Left forelimb (tissue), 1 donor: ENCODE data around the gene IL34.
A peak's percentile ranks its signal among the peaks of the same experiment; 100 is the strongest.
"Not testable (repeated sequence)": the region's sequence is repeated elsewhere in the genome, so short reads cannot be mapped to it uniquely, and the experiment has no call there.

ENCODE experiments used
- DNase-seq: peaks from one replicate; pipeline ENCODE4 v3.0.0-alpha.2; 2018; ENCODE audit warnings: low spot score

IL34 gene

GRCh38 chr16:70646260-70647241 lies at the start of gene IL34:
Gene IL34, plus strand, starts transcription at chr16:70646559. Its CDS starts 389 bp downstream, at chr16:70646948.
- DNase-seq, result peak; percentile 69

DNA sequence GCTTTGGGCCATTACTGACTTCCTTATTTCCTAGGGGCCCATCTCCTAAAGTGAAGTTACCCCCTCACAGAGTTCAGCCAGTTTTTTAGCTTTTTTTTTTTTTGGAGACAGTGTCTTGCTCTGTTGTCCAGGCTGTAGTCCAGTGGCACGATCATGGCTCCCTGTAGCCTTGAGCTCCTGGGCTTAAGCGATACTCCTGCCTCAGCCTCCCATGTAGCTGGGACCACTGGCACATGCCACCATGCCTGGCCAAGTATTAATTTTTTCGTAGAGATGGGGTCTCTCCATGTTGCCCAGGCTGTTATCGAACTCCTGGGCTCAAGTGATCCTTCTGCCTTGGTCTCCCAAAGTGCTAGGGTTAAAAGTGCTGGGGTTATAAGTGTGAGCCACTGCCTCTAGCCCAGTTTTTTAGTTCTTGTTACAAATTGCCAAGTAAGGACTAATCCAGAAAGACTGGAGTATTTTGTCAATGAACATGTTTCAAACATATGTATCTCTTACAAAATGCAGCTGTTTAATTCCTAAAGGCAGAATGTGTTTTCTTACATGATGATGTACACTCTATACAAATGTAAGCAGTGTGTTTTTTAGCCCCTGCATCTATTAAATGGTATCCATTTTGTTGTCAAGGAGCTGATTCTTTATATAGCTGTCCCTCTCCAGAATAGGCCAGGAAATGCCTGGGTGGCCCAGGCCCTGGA lies 49.1 kb upstream of the IL34 start:
- DNase-seq, result no peak

DNA sequence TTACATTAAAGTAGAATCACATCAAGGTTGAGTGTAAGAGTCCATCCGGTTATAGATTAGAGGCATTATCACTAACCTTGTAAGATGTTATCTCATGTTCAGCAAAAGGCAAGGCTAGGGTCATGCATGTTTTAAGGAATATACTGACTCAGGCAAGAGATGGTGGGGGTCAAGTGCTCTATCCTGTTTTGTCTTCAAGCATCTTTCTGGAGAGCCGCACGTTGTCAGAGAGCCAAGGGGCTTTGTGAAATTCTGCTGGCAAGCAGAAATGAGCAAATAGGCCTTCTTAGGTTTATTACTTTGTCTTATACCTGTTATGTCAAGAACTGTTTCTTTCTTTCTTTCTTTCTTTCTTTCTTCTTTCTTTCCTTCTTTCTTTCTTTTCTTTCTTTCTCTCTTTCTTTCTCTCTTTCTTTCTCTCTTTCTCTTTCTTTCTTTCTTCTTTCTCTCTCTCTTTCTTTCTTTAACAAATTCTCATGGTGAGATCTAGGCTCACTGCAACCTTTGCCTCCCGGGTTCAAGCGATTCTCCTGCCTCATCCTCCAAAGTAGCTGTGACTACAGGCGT lies 47.3 kb upstream of the IL34 start:
- DNase-seq, result no peak

DNA sequence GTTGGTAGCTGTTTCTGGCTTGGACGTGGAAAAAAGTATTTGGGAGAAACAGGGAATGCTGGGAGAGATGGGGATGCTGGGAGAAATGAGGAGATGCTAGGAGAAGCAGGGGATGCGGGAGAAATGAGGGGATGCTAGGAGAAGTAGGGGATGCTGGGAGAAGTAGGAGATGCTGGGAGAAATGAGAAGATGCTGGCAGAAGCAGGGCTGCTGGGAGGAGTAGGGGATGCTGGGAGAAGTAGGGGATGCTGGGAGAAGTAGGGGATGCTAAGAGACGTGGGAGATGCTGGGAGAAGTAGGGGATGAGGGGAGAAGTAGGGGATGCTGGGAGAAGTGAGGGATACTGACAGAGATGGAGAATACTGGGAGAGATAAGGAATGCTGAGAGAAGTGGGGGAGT lies 45.6 kb upstream of the IL34 start:
- DNase-seq, result no peak

GRCh38 chr16:70601576-70602575 lies 44.5 kb upstream of the IL34 start:
- DNase-seq, result no peak

GRCh38 chr16:70602831-70603230 lies 43.5 kb upstream of the IL34 start:
- DNase-seq, result no peak

- no peak for DNase-seq
Measured at GRCh38 chr16:70604407-70605282, 41.7 kb upstream of the IL34 start.

- DNase-seq, result no peak
Measured at GRCh38 chr16:70605283-70605657, 41.1 kb upstream of the IL34 start.

DNA sequence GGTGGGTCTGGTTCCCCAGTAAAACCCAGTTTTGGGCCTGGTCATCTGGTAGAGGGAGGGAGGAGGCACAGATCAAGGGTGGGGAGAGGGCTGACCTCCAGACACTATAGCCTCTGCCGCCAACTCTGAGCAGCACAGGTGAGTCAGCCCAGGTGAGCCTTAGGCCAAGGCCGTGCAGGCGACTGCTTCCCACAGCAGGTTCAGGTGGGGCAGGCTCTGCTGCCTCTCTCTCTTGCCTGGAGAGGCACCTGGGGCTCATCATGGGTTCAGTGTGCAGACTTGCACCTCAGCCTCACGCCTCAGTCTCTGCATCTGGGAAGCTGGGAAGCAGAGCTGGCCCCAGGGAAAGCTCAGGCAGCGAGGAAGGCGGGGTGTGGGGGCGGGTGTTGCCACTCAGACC lies 37.8 kb upstream of the IL34 start:
- DNase-seq, result no peak

- no peak for DNase-seq
Measured at GRCh38 chr16:70610273-70611223, 35.8 kb upstream of the IL34 start.

- no peak for DNase-seq
Measured at GRCh38 chr16:70611224-70611598, 35.1 kb upstream of the IL34 start.

DNA sequence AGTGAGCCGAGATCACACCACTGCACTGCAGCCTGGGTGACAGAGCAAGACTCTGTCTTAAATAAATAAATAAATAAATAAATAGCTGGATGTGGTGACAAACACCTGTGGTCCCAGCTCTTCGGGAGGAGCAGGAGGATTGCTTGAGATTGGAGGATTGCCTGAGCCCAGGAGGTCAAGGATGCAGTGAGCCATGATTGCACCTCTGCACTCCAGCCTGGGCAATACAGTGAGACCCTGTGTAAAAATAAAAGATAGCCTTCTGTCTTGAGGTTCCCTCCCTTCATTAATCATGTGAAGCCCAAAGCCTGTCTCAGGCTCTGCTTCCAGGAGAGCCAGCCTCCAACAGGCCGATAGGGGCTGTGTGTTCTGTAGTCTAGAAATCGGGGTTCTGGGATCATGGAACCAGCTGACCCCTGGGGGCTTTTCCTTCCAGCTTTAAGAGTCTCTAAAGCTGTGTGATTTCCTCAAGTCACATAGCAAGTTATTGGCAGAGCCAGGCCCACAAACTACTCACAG lies 34.5 kb upstream of the IL34 start:
- no peak for DNase-seq

- no peak for DNase-seq
Measured at GRCh38 chr16:70612931-70613330, 33.4 kb upstream of the IL34 start.

DNA sequence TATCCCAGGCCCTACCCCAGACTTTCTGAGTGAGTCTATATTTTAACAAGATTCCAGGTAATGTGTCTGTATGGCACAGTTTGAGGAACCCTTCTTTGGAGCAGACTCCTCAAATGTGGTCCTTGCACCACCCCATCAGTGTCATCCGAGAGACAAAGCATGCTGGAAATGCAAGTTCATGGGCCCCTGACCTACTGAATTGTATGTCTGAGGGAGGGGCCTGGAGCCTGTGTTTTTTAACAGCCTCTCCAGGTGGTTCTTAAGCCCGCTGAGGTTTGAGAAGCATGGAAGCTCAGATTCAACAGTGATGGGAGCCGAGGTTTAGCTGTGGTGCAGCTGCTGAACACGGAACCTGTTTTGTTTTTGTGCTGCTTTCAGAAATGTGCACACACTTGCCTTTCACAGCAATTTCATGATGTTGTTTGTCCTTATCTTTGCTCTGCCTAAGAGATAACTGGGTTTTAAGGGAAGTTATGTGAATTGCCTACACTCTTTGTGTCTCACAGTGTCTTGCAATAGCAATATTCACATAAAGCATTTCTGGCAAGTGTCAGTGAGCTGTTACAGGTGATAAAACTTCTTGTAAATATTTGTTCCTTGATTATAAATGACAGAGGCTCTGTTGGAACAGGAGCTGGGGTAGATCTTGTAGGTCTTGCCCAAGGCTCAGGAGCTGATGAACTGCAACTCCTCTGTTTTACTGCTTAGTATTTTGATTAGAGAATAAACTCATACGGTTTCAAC lies 32.0 kb upstream of the IL34 start:
- DNase-seq, result no peak

GRCh38 chr16:70615945-70616344 lies 30.4 kb upstream of the IL34 start:
- no peak for DNase-seq

GRCh38 chr16:70621864-70622263 lies 24.5 kb upstream of the IL34 start:
- not testable (repeated sequence) for DNase-seq

GRCh38 chr16:70627696-70628095 lies 18.7 kb upstream of the IL34 start:
- no peak for DNase-seq

DNA sequence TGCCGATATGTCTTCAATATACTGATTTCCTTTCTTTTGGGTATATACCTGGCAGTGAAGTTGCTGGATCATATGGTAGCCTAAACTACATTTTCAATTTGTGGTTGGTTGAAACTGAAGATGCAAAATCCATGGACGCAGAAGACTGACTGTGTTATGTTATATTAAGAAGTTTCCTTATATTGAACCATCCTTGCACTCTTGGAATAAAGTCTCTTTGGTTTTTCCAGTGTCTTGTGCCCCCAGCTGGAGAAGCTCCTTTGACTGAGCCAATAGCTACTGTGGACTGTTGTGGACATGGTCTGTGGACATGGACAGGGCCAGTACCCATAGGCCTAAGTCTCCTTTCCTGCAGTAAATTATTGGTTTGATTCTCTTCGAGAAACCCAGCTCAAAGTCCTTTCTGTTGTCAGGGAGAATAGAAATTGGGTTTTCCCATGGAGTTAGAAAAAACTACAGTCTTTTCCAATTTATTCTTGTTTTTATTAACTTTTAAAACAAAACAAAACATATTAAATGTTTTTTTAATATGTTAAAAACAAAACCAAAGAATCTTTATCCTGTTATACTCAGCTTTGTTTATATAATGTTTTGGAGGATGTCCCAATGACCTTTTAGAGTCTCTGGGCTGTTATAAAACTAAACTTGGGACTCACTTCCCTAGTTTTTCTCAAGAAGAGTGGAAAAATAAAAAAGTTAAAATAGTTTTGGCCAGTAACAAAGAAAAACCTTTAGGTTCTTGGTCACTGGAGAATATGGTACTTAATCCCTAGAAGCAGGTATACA lies 15.2 kb upstream of the IL34 start:
- no peak for DNase-seq
